ENCODE data around the gene GINS3. TPM values are rescaled to one million over a fixed set of nuclear protein-coding genes. Genes with fewer than 3 reads are reported as not detected.

Gene GINS3
- total RNA-seq, 1 experiment from 2014 or later, result 17.5 TPM

GRCh38 chr16:58379736-58380135 lies 12.5 kb upstream of the GINS3 start:
- no peak for TF ChIP-seq CTCF (conservative IDR thresholded peaks at IDR 0.05; ENCODE audit: low read depth, low read length)
- TF ChIP-seq EZH2 (IDR thresholded peaks at IDR 0.05; ENCODE audit: low read length, unreplicated experiment), result no peak
- TF ChIP-seq EZH2phosphoT487 (IDR thresholded peaks at IDR 0.05; ENCODE audit: borderline replicate concordance, low read length), result no peak
- H3K36me3 ChIP-seq (ENCODE audit: low read depth, low read length), result no peaks in the 10 kb centered on the region
- H3K27me3 ChIP-seq (ENCODE audit: low read length), result no peaks in the 10 kb centered on the region
- H3K9me2 ChIP-seq (replicated peaks; ENCODE audit: low read length), result no peaks in the 10 kb centered on the region
- intact Hi-C loops (cut with micrococcal nuclease), result no loop called here
- DNase-seq (no peak), ATAC-seq (no peak)
- no TSS peak for BruUV-seq (replicated peaks)
- H3K4me3 ChIP-seq (ENCODE audit: low read length), result no peak overlapping the region
- H3F3A ChIP-seq (ENCODE audit: low read length, unreplicated experiment), result no peaks in the 10 kb centered on the region
- no peaks in the 10 kb centered on the region for H4K20me1 ChIP-seq (ENCODE audit: low read length)
- H3K9ac ChIP-seq (ENCODE audit: low read length), result no peak overlapping the region
- ChIA-PET POLR2A (ENCODE audit: unreplicated experiment) (no interaction called here), CTCF (no interaction called here)
- H3K79me2 ChIP-seq (ENCODE audit: low read length), result no peaks in the 10 kb centered on the region
- H3K4me2 ChIP-seq (ENCODE audit: low read length), result no peak overlapping the region
- H3K9me3 ChIP-seq (ENCODE audit: low read length), result no peaks in the 10 kb centered on the region
- peaks cover 4% of the 10 kb centered on the region; the same call in 1 of the 2 replicates for H3K4me1 ChIP-seq (ENCODE audit: insufficient read depth, low read length)
- no peak overlapping the region for H3K27ac ChIP-seq (ENCODE audit: low read length)
- no peak overlapping the region for H2AFZ ChIP-seq (ENCODE audit: low read length)

DNA sequence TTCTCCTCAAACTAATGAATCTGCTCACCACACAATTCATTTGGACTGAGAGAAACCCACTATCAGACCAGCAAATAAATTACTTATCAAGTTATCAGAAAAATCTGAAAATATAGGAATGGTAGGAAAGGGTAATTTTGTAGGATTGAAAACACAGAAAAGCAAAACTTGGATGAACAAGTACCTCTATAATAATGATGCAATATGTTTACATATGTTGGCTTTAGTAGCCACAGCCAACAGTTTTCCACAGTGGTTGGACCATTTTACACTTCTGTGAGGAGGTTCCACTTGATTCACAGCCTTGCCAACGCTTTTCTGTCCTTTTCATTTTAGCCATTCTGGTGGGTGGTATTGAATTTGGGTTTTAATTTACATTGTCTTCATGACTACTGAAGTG lies 10.6 kb upstream of the GINS3 start:
- ChIA-PET CTCF (no interaction called here), POLR2A (ENCODE audit: unreplicated experiment) (no interaction called here)
- Histone ChIP-seq H3K9ac (ENCODE audit: low read length) (no peak overlapping the region), H3K4me1 (ENCODE audit: insufficient read depth, low read length) (peaks cover 4% of the 10 kb centered on the region; the same call in 1 of the 2 replicates), H3F3A (ENCODE audit: low read length, unreplicated experiment) (no peaks in the 10 kb centered on the region), H3K27me3 (ENCODE audit: low read length) (no peaks in the 10 kb centered on the region), H3K4me3 (ENCODE audit: low read length) (no peak overlapping the region), H3K79me2 (ENCODE audit: low read length) (no peaks in the 10 kb centered on the region), H3K9me3 (ENCODE audit: low read length) (no peaks in the 10 kb centered on the region), H2AFZ (ENCODE audit: low read length) (no peak overlapping the region), H3K4me2 (ENCODE audit: low read length) (no peak overlapping the region), H3K9me2 (replicated peaks; ENCODE audit: low read length) (no peaks in the 10 kb centered on the region), H3K36me3 (ENCODE audit: low read depth, low read length) (no peaks in the 10 kb centered on the region), H4K20me1 (ENCODE audit: low read length) (no peaks in the 10 kb centered on the region), H3K27ac (ENCODE audit: low read length) (no peak overlapping the region)
- no peak for DNase-seq
- BruUV-seq (replicated peaks), result no TSS peak
- intact Hi-C loops (cut with micrococcal nuclease), result no loop called here
- TF ChIP-seq EZH2 (IDR thresholded peaks at IDR 0.05; ENCODE audit: low read length, unreplicated experiment) (no peak), EZH2phosphoT487 (IDR thresholded peaks at IDR 0.05; ENCODE audit: borderline replicate concordance, low read length) (no peak), CTCF (conservative IDR thresholded peaks at IDR 0.05; ENCODE audit: low read depth, low read length) (no peak)
- ATAC-seq, result no peak

GRCh38 chr16:58384437-58385055 lies 7.7 kb upstream of the GINS3 start:
- intact Hi-C loops (cut with micrococcal nuclease), result loop anchor here (5.0 kb wide), 1 partner anchor 37 kb away; no protein-coding TSS in a partner anchor
- H2AFZ ChIP-seq (ENCODE audit: low read length), result no peak overlapping the region
- ChIA-PET POLR2A (ENCODE audit: unreplicated experiment) (no interaction called here), CTCF (no interaction called here)
- no peaks in the 10 kb centered on the region for H3K79me2 ChIP-seq (ENCODE audit: low read length)
- H3K36me3 ChIP-seq (ENCODE audit: low read depth, low read length), result no peaks in the 10 kb centered on the region
- no peaks in the 10 kb centered on the region for H4K20me1 ChIP-seq (ENCODE audit: low read length)
- no peak overlapping the region for H3K4me2 ChIP-seq (ENCODE audit: low read length)
- no peak overlapping the region for H3K4me3 ChIP-seq (ENCODE audit: low read length)
- TF ChIP-seq EZH2phosphoT487 (IDR thresholded peaks at IDR 0.05; ENCODE audit: borderline replicate concordance, low read length), result no peak
- TF ChIP-seq CTCF (conservative IDR thresholded peaks at IDR 0.05; ENCODE audit: low read depth, low read length), result no peak
- no peak for TF ChIP-seq EZH2 (IDR thresholded peaks at IDR 0.05; ENCODE audit: low read length, unreplicated experiment)
- no peak overlapping the region for H3K9ac ChIP-seq (ENCODE audit: low read length)
- no peaks in the 10 kb centered on the region for H3K9me3 ChIP-seq (ENCODE audit: low read length)
- no peak overlapping the region for H3K27ac ChIP-seq (ENCODE audit: low read length)
- ATAC-seq (no peak), DNase-seq (no peak)
- no peaks in the 10 kb centered on the region for H3K27me3 ChIP-seq (ENCODE audit: low read length)
- H3K4me1 ChIP-seq (ENCODE audit: insufficient read depth, low read length), result no peaks in the 10 kb centered on the region
- no peaks in the 10 kb centered on the region for H3F3A ChIP-seq (ENCODE audit: low read length, unreplicated experiment)
- H3K9me2 ChIP-seq (replicated peaks; ENCODE audit: low read length), result no peaks in the 10 kb centered on the region
- no TSS peak for BruUV-seq (replicated peaks)
